ENCODE results near the gene EPHA5.

EPHA5 gene

GRCh38 chr4:65646136-65646535, 24.2 kb downstream of the EPHA5 start:
- ATAC-seq, result no peak
- TF ChIP-seq RARB (CRISPR knock-in tag; IDR thresholded peaks at IDR 0.05) (no peak), ZNF8 (CRISPR knock-in tag; IDR thresholded peaks at IDR 0.05) (no peak), ISL1 (CRISPR knock-in tag; IDR thresholded peaks at IDR 0.05) (no peak), PATZ1 (CRISPR knock-in tag; IDR thresholded peaks at IDR 0.05; ENCODE audit: borderline replicate concordance) (no peak), SNAI2 (CRISPR knock-in tag; IDR thresholded peaks at IDR 0.05) (no peak), GLIS3 (CRISPR knock-in tag; IDR thresholded peaks at IDR 0.05) (no peak), ZNF70 (CRISPR knock-in tag; IDR thresholded peaks at IDR 0.05) (no peak), ZNF565 (CRISPR knock-in tag; conservative IDR thresholded peaks at IDR 0.05; ENCODE audit: low read depth) (no peak), ESRRG (CRISPR knock-in tag; IDR thresholded peaks at IDR 0.05) (no peak)

- TF ChIP-seq, protein P1, sequence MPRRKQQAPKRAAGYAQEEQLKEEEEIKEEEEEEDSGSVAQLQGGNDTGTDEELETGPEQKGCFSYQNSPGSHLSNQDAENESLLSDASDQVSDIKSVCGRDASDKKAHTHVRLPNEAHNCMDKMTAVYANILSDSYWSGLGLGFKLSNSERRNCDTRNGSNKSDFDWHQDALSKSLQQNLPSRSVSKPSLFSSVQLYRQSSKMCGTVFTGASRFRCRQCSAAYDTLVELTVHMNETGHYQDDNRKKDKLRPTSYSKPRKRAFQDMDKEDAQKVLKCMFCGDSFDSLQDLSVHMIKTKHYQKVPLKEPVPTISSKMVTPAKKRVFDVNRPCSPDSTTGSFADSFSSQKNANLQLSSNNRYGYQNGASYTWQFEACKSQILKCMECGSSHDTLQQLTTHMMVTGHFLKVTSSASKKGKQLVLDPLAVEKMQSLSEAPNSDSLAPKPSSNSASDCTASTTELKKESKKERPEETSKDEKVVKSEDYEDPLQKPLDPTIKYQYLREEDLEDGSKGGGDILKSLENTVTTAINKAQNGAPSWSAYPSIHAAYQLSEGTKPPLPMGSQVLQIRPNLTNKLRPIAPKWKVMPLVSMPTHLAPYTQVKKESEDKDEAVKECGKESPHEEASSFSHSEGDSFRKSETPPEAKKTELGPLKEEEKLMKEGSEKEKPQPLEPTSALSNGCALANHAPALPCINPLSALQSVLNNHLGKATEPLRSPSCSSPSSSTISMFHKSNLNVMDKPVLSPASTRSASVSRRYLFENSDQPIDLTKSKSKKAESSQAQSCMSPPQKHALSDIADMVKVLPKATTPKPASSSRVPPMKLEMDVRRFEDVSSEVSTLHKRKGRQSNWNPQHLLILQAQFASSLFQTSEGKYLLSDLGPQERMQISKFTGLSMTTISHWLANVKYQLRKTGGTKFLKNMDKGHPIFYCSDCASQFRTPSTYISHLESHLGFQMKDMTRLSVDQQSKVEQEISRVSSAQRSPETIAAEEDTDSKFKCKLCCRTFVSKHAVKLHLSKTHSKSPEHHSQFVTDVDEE (CRISPR knock-in tag; IDR thresholded peaks at IDR 0.05), result no peak
- TF ChIP-seq, protein P2, sequence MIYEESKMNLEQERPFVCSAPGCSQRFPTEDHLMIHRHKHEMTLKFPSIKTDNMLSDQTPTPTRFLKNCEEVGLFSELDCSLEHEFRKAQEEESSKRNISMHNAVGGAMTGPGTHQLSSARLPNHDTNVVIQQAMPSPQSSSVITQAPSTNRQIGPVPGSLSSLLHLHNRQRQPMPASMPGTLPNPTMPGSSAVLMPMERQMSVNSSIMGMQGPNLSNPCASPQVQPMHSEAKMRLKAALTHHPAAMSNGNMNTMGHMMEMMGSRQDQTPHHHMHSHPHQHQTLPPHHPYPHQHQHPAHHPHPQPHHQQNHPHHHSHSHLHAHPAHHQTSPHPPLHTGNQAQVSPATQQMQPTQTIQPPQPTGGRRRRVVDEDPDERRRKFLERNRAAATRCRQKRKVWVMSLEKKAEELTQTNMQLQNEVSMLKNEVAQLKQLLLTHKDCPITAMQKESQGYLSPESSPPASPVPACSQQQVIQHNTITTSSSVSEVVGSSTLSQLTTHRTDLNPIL (CRISPR knock-in tag; IDR thresholded peaks at IDR 0.05; ENCODE audit: low read depth), result no peak
- TF ChIP-seq ARNTL (CRISPR knock-in tag; IDR thresholded peaks at IDR 0.05; ENCODE audit: borderline replicate concordance, low read depth), result no peak
- no peak for TF ChIP-seq PATZ1 (CRISPR knock-in tag; IDR thresholded peaks at IDR 0.05; ENCODE audit: borderline replicate concordance)
- ATAC-seq, result no peak
These were observed 25.1 kb downstream of the EPHA5 start for GRCh38 chr4:65645185-65645584.

DNA sequence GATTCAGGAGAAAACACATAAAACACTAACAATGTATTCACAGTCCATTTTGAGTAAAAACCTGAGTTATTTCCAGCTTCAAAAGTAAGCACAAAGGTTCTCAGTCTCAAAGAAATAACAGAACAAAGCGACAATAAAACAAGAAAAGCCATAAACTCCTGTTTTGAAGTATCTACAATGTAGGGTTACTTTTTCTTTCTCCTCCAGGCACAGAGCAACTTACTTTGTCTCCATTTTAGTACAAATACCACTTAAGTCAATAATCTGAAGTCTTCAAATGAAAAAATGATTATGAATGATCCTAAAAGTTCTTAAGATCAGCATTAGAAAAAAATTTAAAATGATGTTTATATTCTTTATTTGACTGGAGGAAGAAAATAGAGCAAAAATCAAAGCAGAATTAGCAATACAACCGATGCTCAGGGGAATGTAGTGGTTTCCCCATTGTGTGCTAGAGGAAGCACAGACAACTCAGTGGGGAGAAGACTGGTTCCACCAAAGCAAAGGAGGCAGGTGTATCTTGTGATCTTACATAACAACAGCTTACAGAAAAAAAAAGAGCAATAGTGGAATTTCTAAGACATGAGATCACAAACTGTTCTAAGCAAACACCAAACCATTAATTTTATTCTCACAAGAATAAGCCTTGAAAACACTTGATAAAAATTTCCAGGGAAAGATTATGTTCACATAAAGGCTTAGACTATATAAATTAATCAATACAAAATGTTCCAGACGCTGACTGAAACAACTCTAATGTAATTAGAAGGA, 35.1 kb downstream of the EPHA5 start:
- no peak for ATAC-seq
- TF ChIP-seq RARB (CRISPR knock-in tag; IDR thresholded peaks at IDR 0.05), result no peak
- TF ChIP-seq OSR1 (CRISPR knock-in tag; IDR thresholded peaks at IDR 0.05), result no peak
- no peak for TF ChIP-seq PPARA (CRISPR knock-in tag; IDR thresholded peaks at IDR 0.05; ENCODE audit: borderline replicate concordance)
- TF ChIP-seq, protein P3, sequence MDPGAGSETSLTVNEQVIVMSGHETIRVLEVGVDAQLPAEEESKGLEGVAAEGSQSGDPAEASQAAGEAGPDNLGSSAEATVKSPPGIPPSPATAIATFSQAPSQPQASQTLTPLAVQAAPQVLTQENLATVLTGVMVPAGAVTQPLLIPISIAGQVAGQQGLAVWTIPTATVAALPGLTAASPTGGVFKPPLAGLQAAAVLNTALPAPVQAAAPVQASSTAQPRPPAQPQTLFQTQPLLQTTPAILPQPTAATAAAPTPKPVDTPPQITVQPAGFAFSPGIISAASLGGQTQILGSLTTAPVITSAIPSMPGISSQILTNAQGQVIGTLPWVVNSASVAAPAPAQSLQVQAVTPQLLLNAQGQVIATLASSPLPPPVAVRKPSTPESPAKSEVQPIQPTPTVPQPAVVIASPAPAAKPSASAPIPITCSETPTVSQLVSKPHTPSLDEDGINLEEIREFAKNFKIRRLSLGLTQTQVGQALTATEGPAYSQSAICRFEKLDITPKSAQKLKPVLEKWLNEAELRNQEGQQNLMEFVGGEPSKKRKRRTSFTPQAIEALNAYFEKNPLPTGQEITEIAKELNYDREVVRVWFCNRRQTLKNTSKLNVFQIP (CRISPR knock-in tag; IDR thresholded peaks at IDR 0.05; ENCODE audit: borderline replicate concordance, low read depth), result no peak
- no peak for TF ChIP-seq ZNF8 (CRISPR knock-in tag; IDR thresholded peaks at IDR 0.05)
- TF ChIP-seq, protein P1 (CRISPR knock-in tag; IDR thresholded peaks at IDR 0.05), result no peak
- no peak for TF ChIP-seq ISL1 (CRISPR knock-in tag; IDR thresholded peaks at IDR 0.05)
- TF ChIP-seq ARNTL (CRISPR knock-in tag; IDR thresholded peaks at IDR 0.05; ENCODE audit: borderline replicate concordance, low read depth), result no peak
- no peak for TF ChIP-seq ZFP3 (CRISPR knock-in tag; IDR thresholded peaks at IDR 0.05)
- TF ChIP-seq SNAI2 (CRISPR knock-in tag; IDR thresholded peaks at IDR 0.05), result no peak
- TF ChIP-seq PATZ1 (CRISPR knock-in tag; IDR thresholded peaks at IDR 0.05; ENCODE audit: borderline replicate concordance), result no peak
- no peak for TF ChIP-seq GLIS3 (CRISPR knock-in tag; IDR thresholded peaks at IDR 0.05)
- TF ChIP-seq, protein P2 (CRISPR knock-in tag; IDR thresholded peaks at IDR 0.05; ENCODE audit: low read depth), result no peak
- TF ChIP-seq BACH2 (CRISPR knock-in tag; IDR thresholded peaks at IDR 0.05; ENCODE audit: borderline replicate concordance), result no peak
- no peak for TF ChIP-seq ZFP30 (CRISPR knock-in tag; IDR thresholded peaks at IDR 0.05)

Data from SK-N-SH treated with all-trans-retinoic acid at 6 μM for 48 hours (cell line).